Tibial nerve (tissue), 4 donors: Measurements from ENCODE around the gene HPSE2. TPM values are rescaled to one million over a fixed set of nuclear protein-coding genes. Genes with fewer than 3 reads are reported as not detected.

Source experiments
- DNase-seq, 2 donors: peaks; one replicate each; pipeline ENCODE4 v3.0.0-alpha.2; 2019; ENCODE audit warnings: low spot score in 2 of 2
- H3K27ac ChIP-seq, 4 donors: fragments of 200-600 bp; sonication (generic) in 3 of 4; one replicate each; pipeline ENCODE4 v1.5.1; 2017 to 2019; ENCODE audit warnings: mild to moderate bottlenecking in 1 of 4
- H3K27me3 ChIP-seq, 2 donors: fragments of 200-600 bp; sonication (generic) in 1 of 2; one replicate each; pipeline versions ENCODE4 v1.5.1 to v1.6.0; 2017 to 2019
- H3K36me3 ChIP-seq, 3 donors: fragments of 200-600 bp; sonication (generic); one replicate each; pipeline ENCODE4 v1.5.1; 2018 to 2019
- H3K4me1 ChIP-seq, 4 donors: fragments of 200-600 bp; sonication (generic) in 3 of 4; one replicate each; pipeline ENCODE4 v1.5.1; 2017 to 2019
- H3K4me3 ChIP-seq, 4 donors: fragments of 200-600 bp; sonication (generic) in 3 of 4; one replicate each; pipeline ENCODE4 v1.5.1; 2017 to 2019; ENCODE audit warnings: mild to moderate bottlenecking in 1 of 4, moderate library complexity in 1 of 4
- H3K9me3 ChIP-seq, 4 donors: fragments of 200-600 bp; sonication (generic) in 3 of 4; one replicate each; pipeline ENCODE4 v1.5.1; 2017 to 2019
- CTCF ChIP-seq, 5 experiments: fragments of 200-600 bp in 3 of 5; fragments of 450-650 bp in 2 of 5; sonication (generic) in 3 of 5; IDR thresholded peaks; one replicate each; pipeline ENCODE4 v1.5.1; 2016 to 2019; ENCODE audit warnings: antibody characterized with exemption in 5 of 5, mild to moderate bottlenecking in 3 of 5, moderate library complexity in 2 of 5
- EP300 ChIP-seq, 2 donors: sonication (generic); formaldehyde crosslinking; IDR thresholded peaks; one replicate each; pipeline ENCODE4 v1.6.1; 2017; ENCODE audit warnings: antibody characterized with exemption in 2 of 2, mild to moderate bottlenecking in 1 of 2
- POLR2A ChIP-seq, 2 donors: fragments of 450-650 bp; IDR thresholded peaks; one replicate each; pipeline ENCODE4 v1.6.1; 2017; ENCODE audit warnings: antibody characterized with exemption in 2 of 2, mild to moderate bottlenecking in 2 of 2, moderate library complexity in 2 of 2
- WGBS, 2 donors: methylation state at CpG; one replicate each; pipeline ENCODE4 v1.1.5; 2018; 5-methylcytosine and 5-hydroxymethylcytosine counted together
- total RNA-seq, 4 donors: library from RNA; depleted of rRNA; stranded (reverse); fragments of >200 nt; gene quantifications; one replicate each; pipeline ENCODE4 v1.1.0, GENCODE V29; 2016

Gene HPSE2
- total RNA-seq, 4 donors from 2014 or later, result 0.63 TPM; not detected in 3

GRCh38 chr10:98929709-98930108 lies 305.9 kb downstream of the HPSE2 start:
- WGBS, 2 donors, result 92 to 96% methylated on average over 2 of the region's 2 CpGs
- Histone ChIP-seq H3K4me1 (no peaks in the 10 kb centered on the region), H3K27ac (no peak overlapping the region), H3K4me3 (no peak overlapping the region), H3K27me3 (no peaks in the 10 kb centered on the region), H3K36me3 (no peaks in the 10 kb centered on the region), H3K9me3 (peaks cover 0 to 25% (median 0%) of the 10 kb centered on the region in 4 donors)
- no peak for DNase-seq
- TF ChIP-seq POLR2A (IDR thresholded peaks at IDR 0.05) (no peak), EP300 (IDR thresholded peaks at IDR 0.05) (no peak), CTCF (IDR thresholded peaks at IDR 0.05) (no peak)

- Histone ChIP-seq H3K27ac (no peak overlapping the region), H3K4me3 (no peak overlapping the region), H3K36me3 (no peaks in the 10 kb centered on the region), H3K27me3 (no peaks in the 10 kb centered on the region), H3K4me1 (no peaks in the 10 kb centered on the region), H3K9me3 (peaks cover 0 to 8% (median 0%) of the 10 kb centered on the region in 4 donors)
- no peak for DNase-seq
- TF ChIP-seq CTCF (IDR thresholded peaks at IDR 0.05), result no peak
- no peak for TF ChIP-seq POLR2A (IDR thresholded peaks at IDR 0.05)
- no peak for TF ChIP-seq EP300 (IDR thresholded peaks at IDR 0.05)
- WGBS, 2 donors, result 50 to 67% methylated on average over 1 of the region's 1 CpG
Measured at GRCh38 chr10:98925651-98926050, 310.0 kb downstream of the HPSE2 start.

GRCh38 chr10:98924526-98924925 lies 311.1 kb downstream of the HPSE2 start:
- Histone ChIP-seq H3K4me3 (no peak overlapping the region), H3K36me3 (no peaks in the 10 kb centered on the region), H3K27ac (no peak overlapping the region), H3K4me1 (no peaks in the 10 kb centered on the region), H3K9me3 (peaks cover 0 to 3% (median 0%) of the 10 kb centered on the region in 4 donors), H3K27me3 (no peaks in the 10 kb centered on the region)
- DNase-seq, result no peak
- TF ChIP-seq POLR2A (IDR thresholded peaks at IDR 0.05), result no peak
- TF ChIP-seq EP300 (IDR thresholded peaks at IDR 0.05), result no peak
- no peak for TF ChIP-seq CTCF (IDR thresholded peaks at IDR 0.05)
- 29 to 36% methylated on average over 1 of the region's 1 CpG for WGBS, 2 donors

- DNase-seq, result no peak
- no peaks in the 10 kb centered on the region for H3K36me3 ChIP-seq
- TF ChIP-seq EP300 (IDR thresholded peaks at IDR 0.05), result no peak
- no peaks in the 10 kb centered on the region for H3K9me3 ChIP-seq
- H3K4me3 ChIP-seq, result no peak overlapping the region
- no peaks in the 10 kb centered on the region for H3K4me1 ChIP-seq
- WGBS, 2 donors, result 63 to 64% methylated on average over 2 of the region's 2 CpGs
- H3K27ac ChIP-seq, result no peak overlapping the region
- no peaks in the 10 kb centered on the region for H3K27me3 ChIP-seq
Measured at GRCh38 chr10:98921316-98921715, 314.3 kb downstream of the HPSE2 start.

GRCh38 chr10:98920807-98921206 lies 314.8 kb downstream of the HPSE2 start:
- no peaks in the 10 kb centered on the region for H3K36me3 ChIP-seq
- H3K4me3 ChIP-seq, result no peak overlapping the region
- 43 to 44% methylated on average over 2 of the region's 2 CpGs for WGBS, 2 donors
- no peaks in the 10 kb centered on the region for H3K9me3 ChIP-seq
- no peaks in the 10 kb centered on the region for H3K4me1 ChIP-seq
- TF ChIP-seq POLR2A (IDR thresholded peaks at IDR 0.05), result no peak
- no peak for TF ChIP-seq EP300 (IDR thresholded peaks at IDR 0.05)
- TF ChIP-seq CTCF (IDR thresholded peaks at IDR 0.05), result no peak
- H3K27ac ChIP-seq, result no peak overlapping the region
- no peaks in the 10 kb centered on the region for H3K27me3 ChIP-seq
- no peak for DNase-seq

GRCh38 chr10:98920360-98920759 lies 315.3 kb downstream of the HPSE2 start:
- no peak for TF ChIP-seq POLR2A (IDR thresholded peaks at IDR 0.05)
- no peak for TF ChIP-seq CTCF (IDR thresholded peaks at IDR 0.05)
- TF ChIP-seq EP300 (IDR thresholded peaks at IDR 0.05), result no peak
- H3K4me3 ChIP-seq, result no peak overlapping the region
- H3K27ac ChIP-seq, result no peak overlapping the region
- H3K4me1 ChIP-seq, result no peaks in the 10 kb centered on the region
- no peaks in the 10 kb centered on the region for H3K9me3 ChIP-seq
- H3K27me3 ChIP-seq, result no peaks in the 10 kb centered on the region
- DNase-seq, result no peak
- no peaks in the 10 kb centered on the region for H3K36me3 ChIP-seq
